DND-41 (cell line): ENCODE results near the gene EIF2B2.

Source experiments
- ATAC-seq: fragments of 200-7000 bp; cut with Tn5 transposase; 3 replicates; pipeline ENCODE4 v1.9.1; 2021; ENCODE audit warnings: low read depth; ENCODE audit not compliant: insufficient read depth
- DNase-seq: peaks from one replicate; pipeline ENCODE4 v3.0.0-alpha.2; 2020
- H2AFZ ChIP-seq: 2 replicates; pipeline ENCODE4 v1.6.0; 2012; ENCODE audit warnings: low read depth, low read length
- H3K27ac ChIP-seq: 2 replicates; pipeline ENCODE4 v1.5.1; 2012; ENCODE audit warnings: low read length, inconsistent platforms
- H3K27me3 ChIP-seq: fragments of 200-600 bp; sonication (generic); 2 replicates; pipeline ENCODE4 v1.6.0; 2012; ENCODE audit warnings: low read length, mild to moderate bottlenecking, inconsistent platforms; ENCODE audit not compliant: insufficient read depth, poor library complexity
- H3K36me3 ChIP-seq: 2 replicates; pipeline ENCODE4 v1.5.1; 2012; ENCODE audit warnings: low read length, inconsistent platforms; ENCODE audit not compliant: insufficient read depth
- H3K4me1 ChIP-seq: 2 replicates; pipeline ENCODE4 v1.5.1; 2012; ENCODE audit warnings: mild to moderate bottlenecking, low read length; ENCODE audit not compliant: insufficient read depth
- H3K4me2 ChIP-seq: 2 replicates; pipeline ENCODE4 v1.6.0; 2012; ENCODE audit warnings: mild to moderate bottlenecking, moderate library complexity, low read length, inconsistent platforms; ENCODE audit not compliant: insufficient read depth
- H3K4me3 ChIP-seq, 2 experiments: fragments of 200-600 bp in 1 of 2; shearing (Covaris generic) in 1 of 2; 2 replicates each; pipeline ENCODE4 v1.5.1; 2012 to 2016; ENCODE audit warnings: inconsistent platforms in 2 of 2, low read length in 2 of 2, mild to moderate bottlenecking in 2 of 2, low read depth in 1 of 2, moderate library complexity in 1 of 2
- H3K79me2 ChIP-seq: 2 replicates; pipeline ENCODE4 v1.6.0; 2012; ENCODE audit warnings: low read length, inconsistent platforms; ENCODE audit not compliant: insufficient read depth
- H3K9ac ChIP-seq: 2 replicates; pipeline ENCODE4 v1.6.0; 2012; ENCODE audit warnings: low read depth, mild to moderate bottlenecking, inconsistent platforms, low read length, moderate library complexity
- H3K9me3 ChIP-seq: 2 replicates; pipeline ENCODE4 v1.5.1; 2012; ENCODE audit warnings: low read length, moderate library complexity, mild to moderate bottlenecking, inconsistent platforms; ENCODE audit not compliant: insufficient read depth, severe bottlenecking
- H4K20me1 ChIP-seq: 2 replicates; pipeline ENCODE4 v1.6.0; 2012; ENCODE audit warnings: low read length; ENCODE audit not compliant: insufficient read depth
- CTCF ChIP-seq: IDR thresholded peaks from 2 replicates; pipeline ENCODE4 v1.5.1; 2012; ENCODE audit warnings: borderline replicate concordance, low read length, moderate library complexity, mild to moderate bottlenecking; ENCODE audit not compliant: poor library complexity, severe bottlenecking; ENCODE audit errors: extremely low read depth
- EZH2 ChIP-seq: IDR thresholded peaks from 3 replicates; pipeline ENCODE4 v1.6.1; 2012; ENCODE audit warnings: borderline replicate concordance, low read depth, mild to moderate bottlenecking, moderate library complexity, low read length, inconsistent platforms; ENCODE audit not compliant: severe bottlenecking

The EIF2B2 gene

DNA sequence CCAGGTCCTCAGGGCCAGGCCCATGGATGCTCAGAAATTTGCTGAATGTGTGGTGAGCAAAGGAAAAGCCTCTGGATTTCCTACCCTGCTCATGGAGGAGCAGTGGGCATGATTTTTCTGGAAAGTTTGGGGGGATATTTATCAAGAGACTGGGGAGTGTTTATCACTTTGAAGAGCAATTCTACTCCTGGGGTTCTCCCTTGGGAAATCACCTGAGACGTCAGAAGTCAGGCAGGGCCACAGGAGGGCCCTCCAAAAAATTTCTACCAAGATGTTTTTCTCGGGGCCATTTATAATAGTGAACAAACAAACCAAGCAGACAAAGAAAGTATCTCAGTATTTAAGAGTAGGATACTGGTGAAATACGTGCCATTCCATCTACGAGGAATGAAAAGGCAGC, 20.1 kb upstream of the EIF2B2 start:
- H3K9me3 ChIP-seq = no peaks in the 10 kb centered on the region
- no peak overlapping the region for H3K9ac ChIP-seq
- no peak overlapping the region for H3K4me2 ChIP-seq
- H3K27ac ChIP-seq = no peak overlapping the region
- no peaks in the 10 kb centered on the region for H4K20me1 ChIP-seq
- H3K36me3 ChIP-seq = no peaks in the 10 kb centered on the region
- TF ChIP-seq CTCF (no peak), EZH2 (no peak)
- no peak overlapping the region for H2AFZ ChIP-seq
- H3K79me2 ChIP-seq = no peaks in the 10 kb centered on the region
- H3K27me3 ChIP-seq = no peaks in the 10 kb centered on the region
- ATAC-seq = no peak
- no peaks in the 10 kb centered on the region for H3K4me1 ChIP-seq
- H3K4me3 ChIP-seq = no peak overlapping the region
- no peak for DNase-seq

DNA sequence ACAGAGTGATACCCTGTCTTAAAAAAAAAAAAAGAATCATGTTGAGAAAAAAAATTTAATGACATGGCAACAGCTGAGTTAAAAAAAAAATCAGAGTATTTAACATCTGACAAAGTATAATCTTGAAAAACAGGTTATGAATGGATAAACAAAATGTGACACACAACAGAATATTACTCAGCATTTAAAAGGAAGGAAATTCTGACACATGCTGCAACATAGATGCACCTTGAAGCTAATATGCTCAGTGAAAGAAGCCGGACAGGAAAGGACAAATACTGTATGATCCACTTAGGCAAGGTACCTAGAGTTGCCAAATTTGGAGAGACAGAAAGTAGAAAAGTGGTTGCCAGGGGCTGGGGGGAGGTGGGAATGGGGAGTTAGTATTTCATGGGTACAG, 19.4 kb upstream of the EIF2B2 start:
- H3K27me3 ChIP-seq = no peaks in the 10 kb centered on the region
- no peak overlapping the region for H3K4me2 ChIP-seq

DNA sequence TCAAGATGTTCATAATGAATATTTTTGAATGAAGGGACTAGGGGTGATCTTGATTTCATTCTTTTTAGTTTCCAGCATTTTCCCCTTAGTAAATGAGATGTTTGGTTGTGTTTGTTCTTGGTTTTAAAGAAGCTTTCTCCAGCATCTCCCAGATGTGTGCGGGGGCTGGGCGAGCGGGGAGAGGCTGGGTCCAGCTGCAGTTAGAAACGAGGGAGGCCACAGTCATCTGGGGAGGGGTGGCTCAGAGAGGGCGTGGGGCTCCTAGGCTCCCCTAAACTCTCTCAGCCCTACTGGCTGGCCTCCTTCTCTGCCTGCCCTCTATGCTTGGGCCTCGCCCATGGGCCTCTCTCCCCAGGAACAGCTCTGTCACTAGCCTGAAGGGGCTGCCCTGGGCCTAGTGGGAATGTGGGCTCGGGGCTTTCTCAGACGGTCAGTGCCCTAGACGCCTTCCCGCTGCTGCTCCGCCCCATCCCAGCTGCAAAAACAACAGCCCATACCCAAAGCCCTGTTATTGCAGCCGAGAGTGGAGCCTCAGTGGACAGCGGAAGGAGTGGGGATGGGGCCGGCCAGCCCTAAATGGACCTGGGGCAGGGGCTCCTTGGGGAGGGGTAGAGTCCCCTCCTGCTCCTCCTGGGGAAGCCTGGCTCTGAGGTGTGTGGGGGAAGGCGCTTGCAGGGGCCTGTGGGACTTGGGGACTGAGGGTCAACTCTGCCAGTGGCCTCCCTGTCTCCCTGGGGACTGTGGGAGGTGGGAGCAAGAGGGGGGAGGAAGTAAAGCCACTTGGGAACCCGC, 18.3 kb upstream of the EIF2B2 start:
- Histone ChIP-seq H4K20me1 (no peaks in the 10 kb centered on the region), H3K27ac (no peak overlapping the region), H3K27me3 (no peaks in the 10 kb centered on the region), H3K4me3 (no peak overlapping the region), H2AFZ (no peak overlapping the region), H3K4me2 (no peak overlapping the region), H3K4me1 (no peaks in the 10 kb centered on the region), H3K36me3 (no peaks in the 10 kb centered on the region), H3K9me3 (no peaks in the 10 kb centered on the region), H3K79me2 (no peaks in the 10 kb centered on the region), H3K9ac (no peak overlapping the region)
- TF ChIP-seq EZH2 = no peak
- TF ChIP-seq CTCF = no peak
- no peak for ATAC-seq
- no peak for DNase-seq

More for the DNA sequence above, 19.4 kb upstream of the EIF2B2 start:
- no peaks in the 10 kb centered on the region for H3K36me3 ChIP-seq
- no peak overlapping the region for H3K27ac ChIP-seq
- no peak overlapping the region for H2AFZ ChIP-seq
- TF ChIP-seq EZH2 (no peak), CTCF (no peak)
- H3K4me3 ChIP-seq = no peak overlapping the region
- no peak overlapping the region for H3K9ac ChIP-seq
- no peaks in the 10 kb centered on the region for H3K9me3 ChIP-seq
- no peaks in the 10 kb centered on the region for H3K79me2 ChIP-seq
- H3K4me1 ChIP-seq = no peaks in the 10 kb centered on the region
- DNase-seq (no peak), ATAC-seq (no peak)
- H4K20me1 ChIP-seq = no peaks in the 10 kb centered on the region

DNA sequence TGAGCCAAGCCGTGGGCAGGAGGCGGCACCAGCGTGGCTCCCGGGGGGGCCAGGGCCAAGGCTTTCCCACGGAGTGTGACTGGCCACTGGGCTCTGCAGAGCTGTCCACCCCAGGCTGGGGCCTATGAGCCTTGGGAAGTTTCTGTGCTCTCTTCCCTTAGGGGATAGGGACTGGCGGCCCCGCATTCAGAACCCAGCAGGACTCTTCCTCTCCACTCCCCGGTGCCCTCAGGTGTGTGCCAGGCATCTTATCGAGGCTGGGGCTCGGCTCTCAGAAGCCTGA, 17.8 kb upstream of the EIF2B2 start:
- ATAC-seq (no peak), DNase-seq (no peak)
- Histone ChIP-seq H3K79me2 (no peaks in the 10 kb centered on the region), H3K27ac (no peak overlapping the region), H3K9ac (no peak overlapping the region), H3K9me3 (no peaks in the 10 kb centered on the region), H3K4me2 (no peak overlapping the region), H4K20me1 (no peaks in the 10 kb centered on the region), H3K27me3 (no peaks in the 10 kb centered on the region), H2AFZ (no peak overlapping the region), H3K4me3 (no peak overlapping the region), H3K36me3 (no peaks in the 10 kb centered on the region), H3K4me1 (no peaks in the 10 kb centered on the region)
- TF ChIP-seq EZH2 (no peak), CTCF (no peak)
